HG03103 (cell line): ENCODE measurements around the gene CALN1.
"Not testable (repeated sequence)": the region's sequence is repeated elsewhere in the genome, so short reads cannot be mapped to it uniquely, and the experiment has no call there.

Experiments
- ATAC-seq: cut with Tn5 transposase; IDR thresholded peaks from one replicate; pipeline ENCODE4 v1.9.1; 2021; ENCODE audit warnings: low read depth; ENCODE audit not compliant: unreplicated experiment

Gene CALN1

DNA sequence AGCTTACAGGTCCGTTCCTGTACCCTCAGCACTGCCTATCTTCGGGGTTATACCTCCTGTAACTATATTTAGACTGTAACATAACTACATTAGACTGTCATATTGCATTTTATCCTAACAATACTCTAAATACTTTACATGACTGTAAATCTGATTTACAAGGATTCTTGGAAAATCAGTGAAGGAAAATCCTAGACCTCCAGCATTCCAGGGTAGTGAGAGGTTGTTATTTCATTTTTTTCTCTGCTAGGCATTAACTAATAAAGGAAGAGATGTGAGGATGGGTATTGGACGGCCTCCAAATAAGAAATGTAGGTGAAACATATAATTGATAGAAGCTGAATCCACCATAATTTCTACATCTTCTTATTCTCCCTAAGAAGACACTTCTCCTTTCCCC lies 569.4 kb downstream of the CALN1 start:
- ATAC-seq: no peak

DNA sequence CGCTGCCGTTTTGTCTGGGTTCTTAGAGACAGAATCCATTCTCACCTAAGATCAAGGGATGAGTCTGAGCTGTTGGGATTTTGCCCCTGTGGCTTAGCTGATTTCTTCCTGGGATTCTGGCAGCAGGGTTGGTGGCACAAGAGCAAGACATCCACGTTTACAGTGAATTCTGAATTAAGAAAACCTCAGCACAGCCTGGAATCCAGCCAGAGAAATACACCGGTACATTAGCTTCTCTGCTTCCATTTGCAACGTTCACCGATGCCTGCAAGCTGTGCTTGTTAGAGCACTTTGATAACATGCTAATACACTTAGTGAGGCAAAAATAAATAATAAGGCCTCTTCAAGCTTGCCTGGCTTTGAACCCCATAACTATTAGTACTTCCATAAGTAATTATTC lies 569.8 kb downstream of the CALN1 start:
- no peak for ATAC-seq

DNA sequence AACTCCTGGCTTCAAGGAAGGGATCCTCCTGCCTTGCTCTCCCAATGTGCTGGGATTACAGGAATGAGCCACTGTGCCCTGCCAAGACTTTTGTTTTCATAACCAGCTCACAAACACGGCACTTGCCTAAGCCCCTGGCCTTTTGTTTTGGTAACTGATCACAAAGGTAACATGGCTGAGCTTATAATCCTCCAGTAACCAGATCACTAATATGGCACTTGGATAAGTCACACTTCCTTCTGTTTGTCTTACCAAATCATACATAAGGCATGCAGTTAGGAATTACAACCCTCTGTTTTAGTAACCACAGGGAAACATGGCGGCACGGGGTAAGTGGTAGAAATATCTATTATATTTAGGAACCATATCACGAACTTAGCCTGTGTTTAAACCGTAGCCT lies 577.1 kb downstream of the CALN1 start:
- ATAC-seq: no peak

DNA sequence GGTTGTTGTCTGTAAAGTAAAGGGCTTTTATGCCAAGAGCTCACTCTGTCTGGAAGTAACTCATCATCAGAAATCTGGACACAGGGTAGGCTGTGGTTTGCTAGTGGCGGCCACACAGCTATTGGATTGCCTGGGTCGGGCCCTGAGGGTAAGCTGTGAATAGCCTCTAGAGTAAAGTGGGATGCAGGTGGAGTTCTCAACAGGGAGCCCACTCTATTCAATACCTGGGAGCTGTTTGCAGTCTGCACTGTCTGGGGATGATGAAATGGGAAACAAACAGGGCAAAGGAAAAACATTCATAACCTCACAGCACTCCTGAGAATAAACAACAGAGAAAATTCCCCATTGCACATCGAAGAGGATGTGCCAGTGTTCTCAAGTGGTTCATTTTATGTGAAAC lies 582.6 kb downstream of the CALN1 start:
- ATAC-seq: no peak

DNA sequence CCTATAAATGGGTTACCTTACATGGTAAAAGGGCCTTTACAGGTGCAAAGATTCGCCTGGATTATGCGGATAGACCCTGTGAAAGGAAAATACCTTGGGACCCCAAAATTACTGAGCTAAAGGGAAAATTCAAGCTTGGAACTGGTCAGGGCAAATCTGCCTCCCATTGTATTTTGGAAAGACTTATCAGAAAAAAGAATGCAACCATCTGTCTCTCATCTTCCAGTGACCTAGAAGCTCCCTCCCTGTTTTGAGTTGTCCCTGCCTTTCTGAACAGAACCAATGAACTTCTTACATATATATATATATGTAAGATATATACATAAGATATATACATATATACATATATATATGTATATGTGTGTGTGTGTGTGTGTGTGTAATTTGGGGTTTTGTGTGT lies 583.8 kb downstream of the CALN1 start:
- no peak for ATAC-seq

DNA sequence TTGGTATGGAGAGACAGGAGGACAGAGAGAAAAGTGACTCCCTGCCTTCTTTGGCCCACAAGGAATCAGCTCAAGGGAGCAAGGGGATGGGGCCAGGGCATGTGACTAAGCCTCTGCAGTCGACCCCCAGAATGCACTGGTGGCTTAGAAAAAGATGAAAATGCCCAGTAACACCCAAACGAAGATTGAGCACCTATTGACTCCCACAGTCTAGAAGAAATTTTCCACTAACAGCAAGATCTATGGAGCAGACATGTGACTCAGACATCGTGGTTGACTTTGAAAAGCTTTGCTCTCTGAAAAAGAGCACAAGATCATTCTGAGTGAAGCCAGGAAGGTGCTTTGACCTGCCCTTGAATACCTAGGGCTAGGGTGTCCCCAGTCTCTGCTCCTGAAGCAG lies 586.0 kb downstream of the CALN1 start:
- ATAC-seq: no peak

DNA sequence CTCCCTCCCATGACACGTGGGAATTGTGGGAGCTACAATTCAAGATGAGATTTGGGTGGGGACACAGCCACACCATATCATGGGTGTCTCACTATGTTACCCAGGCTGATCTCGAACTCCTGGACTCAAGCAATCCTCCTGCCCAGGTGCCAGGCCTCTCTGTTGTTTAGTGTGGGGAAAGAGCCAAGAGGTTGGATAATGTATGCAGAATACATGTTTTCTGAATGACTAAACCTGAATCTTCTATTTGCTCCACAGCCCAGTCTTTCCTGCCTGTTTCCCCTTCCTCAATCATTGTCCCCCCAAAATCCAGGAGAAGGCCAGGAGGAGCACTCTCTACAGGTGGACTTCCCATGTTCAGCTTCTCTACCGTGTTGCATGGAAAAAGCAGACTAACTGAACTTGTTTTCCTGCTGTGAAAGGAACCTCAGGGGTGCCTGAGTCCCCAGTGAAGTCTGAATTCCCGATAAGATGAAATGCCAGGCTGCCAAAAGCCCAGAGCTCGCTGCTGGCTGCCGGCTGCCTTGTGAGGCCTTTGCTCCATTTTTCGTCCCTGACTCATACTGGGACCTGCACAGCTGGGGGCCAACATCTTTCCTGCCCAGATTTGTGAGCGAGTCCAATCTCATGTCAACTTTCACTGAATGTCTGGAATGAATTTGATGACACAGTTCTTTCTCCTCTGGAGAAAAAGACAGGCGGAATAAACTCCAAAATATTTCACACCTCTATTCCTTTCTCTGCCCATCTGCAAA lies 588.0 kb downstream of the CALN1 start:
- ATAC-seq: no peak

DNA sequence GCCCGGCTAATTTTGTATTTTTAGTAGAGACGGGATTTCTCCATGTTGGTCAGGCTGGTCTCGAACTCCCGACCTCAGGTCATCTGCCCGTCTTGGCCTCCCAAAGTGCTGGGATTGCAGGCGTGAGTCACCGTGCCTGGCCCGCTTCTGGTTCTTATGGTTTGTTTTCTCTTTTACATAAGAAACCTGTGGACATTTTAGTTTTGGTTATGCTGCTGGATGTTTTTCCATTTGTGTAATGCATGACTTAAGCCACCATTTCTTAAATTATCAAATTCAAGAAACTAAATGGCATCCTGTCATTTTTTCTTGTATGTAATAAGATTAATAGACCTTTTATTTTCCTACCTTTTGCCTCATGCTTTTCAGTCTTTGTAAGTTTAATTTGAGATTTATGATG lies 589.7 kb downstream of the CALN1 start:
- ATAC-seq: not testable (repeated sequence)

DNA sequence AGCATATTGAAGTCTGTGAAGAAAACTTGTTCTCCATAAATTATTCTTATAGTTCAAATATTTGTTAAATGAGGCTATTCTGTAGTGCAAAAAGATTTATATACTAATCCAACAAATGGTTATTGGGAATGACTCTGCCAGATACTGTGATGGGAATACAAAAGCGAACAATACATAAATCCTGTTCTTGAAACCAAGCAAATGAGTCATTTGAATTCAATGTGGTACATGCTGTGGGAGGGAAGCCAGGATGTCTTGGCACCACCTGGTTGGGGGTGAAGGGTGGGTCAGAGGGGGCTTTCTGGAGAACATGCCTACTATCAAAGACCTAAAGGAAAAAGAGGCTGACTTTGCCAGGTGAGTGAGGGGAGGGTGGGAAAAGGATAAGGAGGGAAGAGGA lies 594.2 kb downstream of the CALN1 start:
- ATAC-seq: no peak

DNA sequence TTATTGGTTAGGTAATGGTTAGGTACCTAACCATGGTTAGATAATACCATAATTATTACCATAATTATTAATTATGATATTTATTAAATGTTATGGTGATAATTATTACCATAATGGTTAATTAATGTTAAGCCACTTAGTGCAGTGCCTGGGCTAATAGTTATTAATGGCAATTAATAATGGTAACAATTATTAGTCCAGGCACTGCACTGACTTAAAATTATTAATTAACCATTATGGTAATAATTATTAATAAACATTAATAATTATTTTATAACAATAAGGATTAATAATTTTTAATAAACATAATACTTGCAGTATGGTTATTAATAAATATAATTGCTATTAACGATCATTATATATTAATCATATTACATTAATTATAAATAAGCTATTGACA lies 604.0 kb downstream of the CALN1 start:
- ATAC-seq: no peak

DNA sequence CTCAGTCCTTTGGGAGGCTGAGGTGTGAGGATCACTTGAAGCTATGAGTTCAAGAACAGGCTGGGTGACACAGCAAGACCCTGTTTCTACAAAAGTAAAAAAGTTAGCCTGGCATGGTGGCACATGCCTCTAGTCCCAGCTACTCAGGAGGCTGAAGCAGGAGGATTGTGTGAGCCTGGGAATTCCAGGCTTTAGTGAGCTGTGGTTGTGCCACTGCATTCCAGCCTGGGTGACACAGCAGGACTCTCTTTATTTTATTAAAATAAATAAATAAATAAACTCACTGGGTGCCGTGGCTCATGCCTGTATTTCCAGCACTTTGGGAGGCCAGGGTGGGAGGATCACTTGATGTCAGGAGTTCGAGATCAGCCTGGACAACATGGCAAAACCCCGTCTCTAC lies 607.9 kb downstream of the CALN1 start:
- ATAC-seq: no peak

DNA sequence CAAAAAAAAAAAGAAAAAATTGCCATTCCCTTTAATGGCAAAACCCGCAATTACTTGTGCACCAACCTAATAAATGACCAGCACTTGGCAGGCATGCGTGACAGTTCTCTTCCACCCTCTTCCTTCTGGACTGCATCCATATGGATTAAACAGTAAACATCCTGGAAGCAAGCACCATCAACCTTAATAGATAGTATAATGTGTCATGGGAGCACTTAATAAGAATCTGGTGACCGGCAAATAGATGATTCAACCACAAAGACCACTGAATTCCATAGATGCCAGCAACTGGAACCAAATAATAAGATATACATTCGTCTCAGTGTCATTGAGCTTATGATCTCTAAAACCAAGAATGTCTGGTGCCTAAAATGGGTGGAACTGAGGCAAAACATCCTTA lies 610.2 kb downstream of the CALN1 start:
- no peak for ATAC-seq

DNA sequence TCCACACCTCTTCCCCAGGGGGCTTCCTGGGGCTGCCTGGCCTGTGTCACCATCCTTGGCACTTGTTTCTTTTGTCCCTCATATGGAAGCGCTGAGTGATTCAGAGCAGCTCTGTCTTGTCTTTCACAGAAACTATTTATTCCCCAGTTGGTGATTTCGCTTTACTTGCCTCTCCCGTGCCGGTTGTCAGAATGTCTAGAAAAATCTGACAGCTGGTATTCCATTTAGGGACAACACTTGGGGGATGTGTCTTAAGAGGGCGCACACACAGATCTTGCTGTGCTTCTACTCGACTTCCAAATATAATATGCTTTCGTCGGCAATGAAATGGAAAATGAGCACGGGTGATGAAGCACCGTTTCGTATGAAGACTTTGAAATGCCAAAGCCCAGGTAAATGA lies 611.8 kb downstream of the CALN1 start:
- ATAC-seq: no peak

DNA sequence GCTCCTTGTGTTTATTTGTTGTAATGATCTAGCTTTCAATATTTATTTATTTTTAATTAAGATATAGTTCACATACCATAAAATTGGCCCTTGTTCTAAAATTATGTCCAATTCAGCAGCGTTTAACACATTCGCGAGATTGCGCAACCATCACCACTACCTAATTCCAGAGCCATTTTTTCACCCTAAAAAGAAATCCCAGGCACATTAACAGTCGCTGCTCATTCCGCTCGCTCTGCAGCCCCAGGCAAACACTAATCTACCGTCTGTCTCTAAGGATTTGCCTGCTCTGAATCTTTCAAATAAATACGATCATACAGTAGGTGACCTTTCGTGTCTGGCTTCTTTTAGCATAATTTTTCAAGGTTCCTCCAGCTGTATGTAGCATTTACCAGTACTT lies 616.7 kb downstream of the CALN1 start:
- ATAC-seq: no peak

DNA sequence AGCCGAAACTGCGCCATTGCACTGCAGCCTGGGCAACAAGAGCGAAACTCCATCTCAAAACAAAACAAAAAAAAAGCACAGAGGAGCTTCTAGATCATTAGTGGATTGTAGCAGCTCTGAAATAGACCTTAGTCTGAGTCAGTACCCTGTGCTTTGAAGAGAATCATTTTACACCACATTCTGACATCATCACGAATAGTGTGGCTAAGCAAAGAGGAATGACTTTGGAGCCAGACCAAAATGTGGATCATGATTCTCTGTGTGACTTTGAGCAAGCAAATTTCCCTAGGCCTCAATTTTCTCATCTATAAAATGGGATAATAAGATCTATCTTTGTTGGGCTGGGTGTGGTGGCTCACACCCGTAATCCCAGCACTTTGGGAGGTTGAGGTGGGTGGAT lies 618.9 kb downstream of the CALN1 start:
- no peak for ATAC-seq

DNA sequence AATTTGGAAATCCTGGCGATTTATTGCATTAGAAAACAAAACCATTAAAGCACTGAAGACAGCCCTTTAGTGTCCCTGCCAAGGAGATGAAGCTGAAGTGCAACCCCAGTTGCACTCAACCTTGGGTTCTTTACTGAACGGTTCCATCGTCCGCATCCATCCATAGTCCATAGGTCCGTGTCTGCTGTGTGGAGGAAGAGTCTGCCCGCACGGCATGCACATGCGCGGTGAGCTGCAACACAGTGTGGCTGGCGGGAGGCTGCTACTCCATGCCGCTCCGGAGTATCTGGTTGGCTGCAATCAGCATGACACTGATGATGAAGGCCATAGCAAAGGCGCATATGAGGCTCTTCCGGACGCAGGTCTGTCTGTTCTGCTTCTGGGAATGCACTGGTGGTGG lies 624.6 kb downstream of the CALN1 start:
- no peak for ATAC-seq

DNA sequence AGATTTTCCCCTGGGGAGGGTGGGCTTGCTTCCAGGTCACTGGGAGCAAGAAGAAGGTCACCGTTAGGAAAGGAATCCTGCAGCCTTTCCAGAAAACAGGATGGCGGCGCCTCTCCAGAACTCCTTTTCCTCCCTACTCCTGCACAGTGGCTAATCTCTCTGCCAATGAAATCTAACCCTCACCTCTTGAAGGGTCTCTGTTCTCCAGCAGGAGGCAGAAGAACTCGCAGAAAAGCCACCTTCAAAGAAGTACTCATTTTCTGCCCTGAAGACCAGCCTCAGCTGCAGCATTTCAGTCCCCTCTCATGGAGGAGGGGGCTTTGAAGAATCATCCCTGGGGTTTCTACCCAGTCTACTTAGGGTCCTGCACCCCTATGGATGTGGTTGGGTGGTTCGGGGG lies 626.9 kb downstream of the CALN1 start:
- no peak for ATAC-seq

DNA sequence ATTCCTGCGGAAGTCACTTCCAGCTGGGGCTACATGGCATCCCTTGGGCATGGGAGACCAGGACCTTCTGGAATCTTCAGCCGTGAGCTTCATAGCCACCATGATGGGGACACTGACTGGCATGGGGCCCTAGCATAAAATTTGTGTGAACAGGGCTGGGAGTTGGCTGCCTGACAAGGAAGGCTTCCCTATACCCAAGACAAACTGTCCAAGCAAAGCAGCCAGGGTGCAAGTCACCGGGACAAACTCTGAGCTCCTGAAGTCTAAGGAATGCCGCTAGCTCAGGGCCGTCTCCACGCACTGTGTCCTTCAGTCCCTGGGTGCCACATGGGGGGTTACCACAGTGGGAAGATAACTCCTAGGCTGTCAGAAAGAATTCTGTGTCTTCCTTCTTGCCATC lies 627.4 kb downstream of the CALN1 start:
- ATAC-seq: no peak

DNA sequence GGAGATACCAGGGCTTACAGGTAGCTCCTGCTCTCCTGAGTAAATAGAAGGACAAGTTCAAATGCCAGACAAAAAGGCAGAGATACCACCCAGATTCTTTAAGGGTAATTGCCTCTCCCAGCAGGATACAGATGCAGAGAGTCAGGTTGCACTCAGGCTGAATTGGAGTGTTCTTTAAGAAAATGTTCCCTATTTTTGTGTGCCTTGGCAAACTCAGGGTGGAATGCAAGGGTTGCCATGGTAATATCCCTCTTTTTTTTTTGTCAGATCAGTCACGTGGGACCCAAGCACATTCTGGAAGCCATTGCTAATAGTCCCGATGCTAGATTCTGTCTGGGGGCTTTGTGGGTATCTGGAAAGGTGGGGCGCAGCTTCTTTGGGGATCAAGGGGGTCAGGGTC lies 628.0 kb downstream of the CALN1 start:
- ATAC-seq: no peak

DNA sequence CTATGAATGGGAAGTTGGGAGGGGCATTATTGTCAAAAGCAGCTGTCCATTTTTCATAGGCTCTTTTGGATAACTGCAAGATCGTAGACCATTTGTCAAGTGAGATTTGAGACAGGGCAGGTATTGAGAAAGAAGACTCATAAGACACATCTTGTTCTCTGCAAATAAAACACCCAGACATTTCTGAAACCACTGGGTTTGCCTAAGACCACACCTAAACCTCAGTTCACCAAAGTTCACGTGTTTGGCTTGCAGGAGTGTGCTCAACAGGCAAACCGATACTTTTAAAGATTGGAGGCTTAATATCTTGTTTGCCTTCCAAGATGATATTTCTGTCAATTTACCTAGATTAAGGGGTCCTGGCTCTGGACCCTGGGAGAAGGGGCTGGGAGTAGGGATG lies 628.4 kb downstream of the CALN1 start:
- no peak for ATAC-seq

DNA sequence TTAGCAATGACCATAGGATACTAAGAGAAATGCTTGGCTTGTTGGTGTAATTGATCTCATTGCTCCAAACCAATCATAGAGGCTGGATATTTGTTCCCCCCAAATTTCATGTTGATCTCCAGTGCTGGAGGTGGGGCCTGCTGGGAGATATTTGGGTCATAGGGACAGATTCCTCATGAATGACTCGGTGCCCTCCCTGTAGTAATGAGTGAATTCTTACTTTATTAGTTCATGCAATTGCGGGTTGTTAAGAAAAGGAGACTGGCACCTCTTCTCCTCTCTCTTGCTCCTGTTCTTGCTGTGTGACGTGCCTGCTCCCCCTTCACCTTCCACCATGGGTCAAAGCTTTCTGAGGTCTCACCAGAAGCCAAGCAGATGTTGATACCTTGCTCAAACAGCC lies 630.1 kb downstream of the CALN1 start:
- ATAC-seq: no peak

DNA sequence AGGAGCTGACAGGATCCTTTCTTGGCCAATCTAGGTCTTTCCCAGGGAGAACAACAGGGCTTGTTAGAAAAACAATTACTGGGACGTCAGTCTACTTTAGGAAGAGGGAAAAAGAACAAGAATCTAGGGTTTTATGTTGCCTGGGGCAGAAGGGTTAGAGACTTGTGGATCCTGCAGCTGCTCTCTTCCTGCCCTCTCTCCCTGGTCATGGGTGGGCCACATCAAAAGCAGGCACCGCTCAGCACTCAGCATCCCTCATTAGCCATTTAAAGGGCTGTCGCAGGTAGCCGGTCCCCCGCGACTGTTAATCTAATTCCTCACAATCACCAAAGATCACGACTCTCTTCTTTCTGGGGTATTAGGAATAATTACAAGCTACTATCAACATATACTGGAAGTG lies 631.9 kb downstream of the CALN1 start:
- ATAC-seq: no peak

DNA sequence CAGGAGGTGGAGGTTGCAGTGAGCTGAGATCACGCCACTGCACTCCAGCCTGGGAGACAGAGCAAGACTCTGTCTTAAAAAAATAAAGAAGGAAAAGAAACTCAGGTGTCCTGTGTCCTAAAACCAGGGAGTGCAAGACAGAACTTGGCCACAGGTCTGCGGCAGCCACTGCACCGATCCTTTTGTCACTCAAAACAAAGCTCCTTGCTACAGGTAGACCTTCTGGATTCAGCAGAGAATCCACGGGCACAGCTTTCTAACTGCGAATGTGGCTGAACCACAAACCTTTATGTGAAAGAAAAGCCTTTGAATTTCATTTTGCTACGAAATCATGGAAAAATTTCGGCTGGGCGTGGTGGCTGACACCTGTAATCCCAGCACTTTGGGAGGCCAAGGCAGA lies 634.9 kb downstream of the CALN1 start:
- no peak for ATAC-seq
